K562 (cell line): Measurements from ENCODE around the gene DPP8. TPM values are rescaled to one million over a fixed set of nuclear protein-coding genes. Genes with fewer than 3 reads are reported as not detected.

Experiments
- ATAC-seq: fragments of 200-7000 bp; cut with Tn5 transposase; 3 replicates; pipeline ENCODE4 v1.9.1; 2020; ENCODE audit warnings: moderate library complexity
- BruUV-seq: library from RNA; stranded (reverse); fragments of 400-500 nt; replicated peaks from 2 replicates; lab custom pipeline; 2021; lab: Mats Ljungman, UMichigan
- CTCF ChIA-PET: fragments of 300-600 bp; formaldehyde crosslinking; extraction: SDS; loops from one replicate; lab custom pipeline; 2021; ENCODE audit warnings: low intra/inter-chr PET ratio; lab: Yijun Ruan, JAX
- POLR2A ChIA-PET: fragments of 300-600, 350-650 bp; sonication (Branson Sonifier 250); formaldehyde crosslinking; extraction: SDS; loops from one replicate; lab custom pipeline; 2021; ENCODE audit warnings: antibody characterized with exemption, inconsistent platforms; lab: Yijun Ruan, JAX
- DNase-seq, 4 experiments: peaks; one replicate each; pipeline versions ENCODE4 v3.0.0 to v3.0.0-alpha.2; 2011 to 2018; ENCODE audit warnings: low spot score in 3 of 4, mixed read lengths in 3 of 4; ENCODE audit errors: extremely low read depth in 1 of 4
- FAIRE-seq: peaks from 2 replicates; lab custom pipeline; 2011; peaks lifted over from hg19 to GRCh38; lab: Jason Lieb, UNC
- H2AFZ ChIP-seq: 2 replicates; pipeline ENCODE4 v1.6.0; 2011; ENCODE audit warnings: low read depth, low read length, control low read depth, inconsistent platforms
- H3K27ac ChIP-seq: fragments of 200-600 bp; 3 replicates; pipeline ENCODE4 v1.8.0; 2011; ENCODE audit warnings: low read depth, mild to moderate bottlenecking, control low read depth, inconsistent platforms, low read length, moderate library complexity, mixed read lengths; ENCODE audit errors: extremely low read depth
- H3K27me3 ChIP-seq, 2 experiments: fragments of 300-600 bp in 1 of 2; 2 replicates in 1 of 2; 3 replicates in 1 of 2; pipeline versions ENCODE4 v1.6.0 to v1.8.0; 2011; ENCODE audit warnings: inconsistent platforms in 2 of 2, low read length in 2 of 2, mild to moderate bottlenecking in 1 of 2, mixed read lengths in 1 of 2, moderate library complexity in 1 of 2; ENCODE audit not compliant: control insufficient read depth in 2 of 2, insufficient read depth in 2 of 2
- H3K36me3 ChIP-seq: fragments of 300-600 bp; 3 replicates; pipeline ENCODE4 v1.8.0; 2011; ENCODE audit warnings: mild to moderate bottlenecking, low read length, inconsistent platforms; ENCODE audit not compliant: control insufficient read depth, insufficient read depth
- H3K4me1 ChIP-seq, 2 experiments: fragments of 200-600 bp in 1 of 2; replicated peaks in 1 of 2; 2 replicates in 1 of 2; 3 replicates in 1 of 2; pipeline versions ENCODE4 v1.5.1 to v1.8.0; 2011; ENCODE audit warnings: inconsistent platforms in 2 of 2, low read length in 2 of 2, mild to moderate bottlenecking in 1 of 2, mixed read lengths in 1 of 2, moderate library complexity in 1 of 2; ENCODE audit not compliant: control insufficient read depth in 2 of 2, insufficient read depth in 2 of 2
- H3K4me2 ChIP-seq: 2 replicates; pipeline ENCODE4 v1.6.1; 2011; ENCODE audit warnings: low read length, control low read depth, inconsistent platforms, mixed read lengths; ENCODE audit not compliant: insufficient read depth
- H3K4me3 ChIP-seq: fragments of 200-600 bp; sonication (generic), shearing (Covaris generic); 2 replicates; pipeline ENCODE4 v1.5.1; 2016; ENCODE audit warnings: control low read depth, inconsistent platforms
- H3K79me2 ChIP-seq: fragments of 200-600 bp; 3 replicates; pipeline ENCODE4 v1.8.0; 2011; ENCODE audit warnings: low read length, inconsistent platforms; ENCODE audit not compliant: control insufficient read depth, insufficient read depth
- H3K9ac ChIP-seq, 2 experiments: 2 replicates each; pipeline versions ENCODE4 v1.6.0 to v1.6.1; 2011; ENCODE audit warnings: low read depth in 2 of 2, low read length in 2 of 2, control low read depth in 1 of 2, inconsistent platforms in 1 of 2, mild to moderate bottlenecking in 1 of 2, mixed read lengths in 1 of 2; ENCODE audit not compliant: insufficient read depth in 1 of 2
- H3K9me1 ChIP-seq: one replicate; pipeline ENCODE4 v1.6.0; 2011; ENCODE audit warnings: inconsistent platforms, mild to moderate bottlenecking, low read length, moderate library complexity; ENCODE audit not compliant: control insufficient read depth, insufficient read depth
- H3K9me3 ChIP-seq: replicated peaks from 2 replicates; pipeline ENCODE4 v1.5.1; 2011; ENCODE audit warnings: low read depth, low read length, inconsistent platforms; ENCODE audit not compliant: control insufficient read depth, insufficient read depth
- H4K20me1 ChIP-seq: replicated peaks from 2 replicates; pipeline ENCODE4 v1.6.1; 2011; ENCODE audit warnings: low read length, inconsistent platforms, mixed read lengths; ENCODE audit not compliant: control insufficient read depth, insufficient read depth
- CTBP1 ChIP-seq: fragments of 450-650 bp; IDR thresholded peaks from 2 replicates; pipeline ENCODE4 v1.6.1; 2016; ENCODE audit warnings: borderline replicate concordance
- DACH1 ChIP-seq: fragments of 450-650 bp; IDR thresholded peaks from 2 replicates; pipeline ENCODE4 v1.6.1; 2018; ENCODE audit not compliant: partially characterized antibody
- ELF1 ChIP-seq: fragments of 200-800 bp; sonication (Bioruptor generic); IDR thresholded peaks from 2 replicates; pipeline ENCODE4 v1.6.1; 2016; ENCODE audit warnings: missing genetic modification characterization, missing compliant biosample characterization
- HOMEZ ChIP-seq: fragments of 250-450 bp; sonication (Bioruptor Pico); IDR thresholded peaks from 2 replicates; pipeline ENCODE4 v1.4.0; 2020; ENCODE audit warnings: mild to moderate bottlenecking, moderate library complexity
- HOXB6 ChIP-seq: fragments of 250-450 bp; sonication (Bioruptor Pico); IDR thresholded peaks from 2 replicates; pipeline ENCODE4 v1.5.1; 2022; ENCODE audit warnings: mild to moderate bottlenecking, borderline replicate concordance
- IRF2 ChIP-seq: sonication (generic); formaldehyde crosslinking; IDR thresholded peaks from 2 replicates; pipeline ENCODE4 v1.8.1; 2022; ENCODE audit warnings: mild to moderate bottlenecking, missing genetic modification reagents
- MCM3 ChIP-seq: fragments of 450-650 bp; IDR thresholded peaks from 2 replicates; pipeline ENCODE4 v1.6.1; 2016
- MNT ChIP-seq, 2 experiments: fragments of 450-650 bp; conservative IDR thresholded peaks; 2 replicates each; pipeline ENCODE4 v1.6.1; 2017; ENCODE audit warnings: mild to moderate bottlenecking in 2 of 2, moderate library complexity in 2 of 2
- POLR3A ChIP-seq: IDR thresholded peaks from 2 replicates; pipeline ENCODE4 v1.6.1; 2011; ENCODE audit warnings: borderline replicate concordance, mild to moderate bottlenecking, moderate library complexity; ENCODE audit not compliant: insufficient read length, insufficient read depth; ENCODE audit errors: extremely low read depth
- SREBF2 ChIP-seq: sonication (generic); formaldehyde crosslinking; IDR thresholded peaks from 2 replicates; pipeline ENCODE4 v1.4.0; 2020; ENCODE audit warnings: mild to moderate bottlenecking, missing genetic modification reagents
- THRAP3 ChIP-seq: fragments of 450-650 bp; IDR thresholded peaks from 2 replicates; pipeline ENCODE4 v1.6.1; 2016; ENCODE audit warnings: mild to moderate bottlenecking, inconsistent platforms, borderline replicate concordance
- ZNF431 ChIP-seq: sonication (generic); formaldehyde crosslinking; IDR thresholded peaks from 2 replicates; pipeline ENCODE4 v1.8.0; 2022; ENCODE audit warnings: mild to moderate bottlenecking, missing genetic modification reagents
- in situ Hi-C: fragments of 300-500 bp; cut with MboI; formaldehyde crosslinking; loops from 4 replicates; pipeline ENCODE4 v1.15.0; 2018; ENCODE audit warnings: inconsistent platforms, mixed read lengths
- intact Hi-C: fragments of 100-400 bp; cut with micrococcal nuclease; formaldehyde crosslinking; loops from 2 replicates; pipeline ENCODE4 v1.14.2; 2022
- polyA plus RNA-seq, 8 experiments: library from polyadenylated mRNA; depleted of rRNA in 4 of 8; stranded (reverse) in 5 of 8; unstranded in 3 of 8; fragments of >200 nt; fragmentation: Nextera tagmentation in 2 of 8; fragmentation: Illumina TruSeq in 1 of 8; extraction: Ambion mirVana in 2 of 8; extraction: Trizol in 1 of 8; gene quantifications; 2 replicates each; pipeline versions ENCODE4 v1.2.1 to v1.2.3, GENCODE V29; 2011 to 2014; ENCODE audit warnings: inconsistent platforms in 1 of 8, missing spikeins in 1 of 8
- total RNA-seq, 7 experiments: library from RNA; depleted of rRNA in 6 of 7; stranded (reverse); fragments of >200 nt in 6 of 7; fragmentation: Illumina TruSeq in 2 of 7; extraction: Trizol in 2 of 7; gene quantifications; 2 replicates each; pipeline versions ENCODE4 v1.2.1 to v1.2.3, GENCODE V29; 2011 to 2021; ENCODE audit warnings: low replicate concordance in 1 of 7

Gene DPP8
- total and polyA plus RNA-seq, 9 of the 15 experiments (the other 6 are each of a cell fraction or from before 2014, with no cell fraction given): 5.5 to 36.7 (median 20.7) TPM

DNA sequence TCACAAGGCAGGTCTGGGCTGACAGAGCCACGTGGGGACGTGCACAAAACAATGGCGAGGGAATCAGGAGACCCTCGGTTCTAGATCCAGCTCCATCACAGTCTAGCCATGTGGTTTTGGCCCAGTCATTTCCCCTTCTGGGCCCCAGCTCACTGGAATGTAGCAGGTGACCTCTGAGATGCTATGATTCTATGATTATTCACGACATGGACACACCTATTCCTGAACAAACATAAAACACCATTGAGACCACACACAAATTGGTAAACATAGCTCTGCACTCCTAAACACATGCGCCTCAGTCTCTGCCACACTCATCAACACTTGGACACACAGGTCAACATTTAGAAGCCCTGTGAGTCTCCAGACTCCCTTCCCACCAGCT, 103.7 kb downstream of the DPP8 start (continued):
- TF ChIP-seq HOMEZ (no peak), DACH1 (no peak)

GRCh38 chr15:65413051-65413759, 104.3 kb downstream of the DPP8 start:
- no peaks in the 10 kb centered on the region for H4K20me1 ChIP-seq
- intact Hi-C loops: no loop called here
- no peak overlapping the region for H3K9ac ChIP-seq
- H2AFZ ChIP-seq: no peak overlapping the region
- H3K9me1 ChIP-seq: no peaks in the 10 kb centered on the region
- H3K36me3 ChIP-seq: no peaks in the 10 kb centered on the region
- H3K9me3 ChIP-seq: no peaks in the 10 kb centered on the region
- peaks cover 9 to 15% of the 10 kb centered on the region in 2 experiments; a peak in 4 of 5 replicates for H3K4me1 ChIP-seq
- POLR2A ChIA-PET: interaction anchor here (0.8 to 1.8 kb wide), 3 partner anchors 9 to 665 kb away, joined by 3 to 5 read pairs (median 3); partner anchors contain the start of gene SPG21
- peaks cover 9 to 39% of the 10 kb centered on the region in 2 experiments; a peak in 3 of 5 replicates for H3K27me3 ChIP-seq
- in situ Hi-C loops: no loop called here
- TF ChIP-seq ZNF431 (CRISPR knock-in tag) (no peak), CTBP1 (no peak), ELF1 (tag) (no peak), HOXB6 (CRISPR knock-in tag) (no peak), SREBF2 (no peak), THRAP3 (no peak), POLR3A (no peak), MNT (conservative IDR thresholded peaks at IDR 0.05) (no peak), IRF2 (CRISPR knock-in tag) (no peak), MCM3 (no peak)
- ATAC-seq (no peak), DNase-seq (no peak), FAIRE-seq (no peak)
- CTCF ChIA-PET: no interaction called here
- H3K79me2 ChIP-seq: no peaks in the 10 kb centered on the region
- H3K27ac ChIP-seq: no peak overlapping the region
- H3K4me3 ChIP-seq: no peak overlapping the region
- BruUV-seq: no TSS peak
- H3K4me2 ChIP-seq: no peak overlapping the region
